T-cell (primary cell): Measurements from ENCODE around the gene PDIK1L. TPM values are rescaled to one million over a fixed set of nuclear protein-coding genes. Genes with fewer than 3 reads are reported as not detected.

Experiments used
- ATAC-seq, 4 experiments: fragments of 200-7000 bp in 3 of 4; fragments of 150-1000 bp in 1 of 4; cut with Tn5 transposase; replicated peaks in 1 of 4; 1 replicate in 3 of 4; 2 replicates in 1 of 4; pipeline ENCODE4 v1.10.0; 2021; ENCODE audit warnings: moderate library complexity in 3 of 4, mild to moderate bottlenecking in 2 of 4, moderate number of reproducible peaks in 1 of 4
- CTCF ChIA-PET, 2 donors: fragments of 300-600 bp; sonication (Branson Sonifier 250); formaldehyde crosslinking; loops; one replicate each; lab custom pipeline; 2022; ENCODE audit warnings: antibody characterized with exemption in 2 of 2; lab: Charles Lee
- POLR2A ChIA-PET, 2 donors: fragments of 300-600 bp; sonication (Branson Sonifier 250); formaldehyde crosslinking; loops; one replicate each; lab custom pipeline; 2022; ENCODE audit warnings: antibody characterized with exemption in 2 of 2; lab: Charles Lee
- DNase-seq, 35 experiments: peaks; one replicate each; pipeline versions ENCODE4 v3.0.0 to v3.0.0-alpha.2; 2013 to 2023
- H3K27ac ChIP-seq: one replicate; pipeline ENCODE4 v1.5.1; 2013; ENCODE audit warnings: low read length
- H3K27me3 ChIP-seq, 2 experiments: replicated peaks in 1 of 2; 1 replicate in 1 of 2; 2 replicates in 1 of 2; pipeline versions ENCODE4 v1.6.1 to v1.7.0; 2013; ENCODE audit warnings: low read length in 1 of 2, mixed read lengths in 1 of 2; ENCODE audit not compliant: control insufficient read depth in 2 of 2, insufficient read depth in 2 of 2; ENCODE audit errors: extremely low read depth in 1 of 2
- H3K36me3 ChIP-seq, 2 donors: 1 replicate in 1 of 2; 2 replicates in 1 of 2; pipeline versions ENCODE4 v1.6.1 to v1.7.0; 2013; ENCODE audit warnings: low read length in 1 of 2; ENCODE audit not compliant: control insufficient read depth in 2 of 2, insufficient read depth in 1 of 2; ENCODE audit errors: extremely low read depth in 1 of 2
- H3K4me1 ChIP-seq, 2 experiments: 1 replicate in 1 of 2; 2 replicates in 1 of 2; pipeline versions ENCODE4 v1.6.1 to v1.7.0; 2013; ENCODE audit warnings: low read length in 2 of 2, mixed read lengths in 1 of 2; ENCODE audit not compliant: insufficient read depth in 2 of 2, control insufficient read depth in 1 of 2; ENCODE audit errors: extremely low read depth in 1 of 2
- H3K4me3 ChIP-seq, 2 donors: 1 replicate in 1 of 2; 2 replicates in 1 of 2; pipeline versions ENCODE4 v1.5.1 to v1.7.0; 2013; ENCODE audit warnings: mild to moderate bottlenecking in 2 of 2, low read length in 1 of 2, moderate library complexity in 1 of 2; ENCODE audit not compliant: control insufficient read depth in 1 of 2; ENCODE audit errors: extremely low read depth in 1 of 2
- H3K9me3 ChIP-seq: 2 replicates; pipeline ENCODE4 v1.7.0; 2013
- H3K27ac Mint-ChIP-seq, 2 donors: one replicate each; pipeline ENCODE4 v1.8.0; 2020 to 2021; ENCODE audit warnings: mild to moderate bottlenecking in 2 of 2, mixed read lengths in 2 of 2
- H3K27me3 Mint-ChIP-seq, 2 donors: one replicate each; pipeline ENCODE4 v1.8.0; 2021 to 2022; ENCODE audit warnings: mixed read lengths in 2 of 2
- H3K36me3 Mint-ChIP-seq: one replicate; pipeline ENCODE4 v1.8.0; 2021; ENCODE audit warnings: mixed read lengths
- H3K4me1 Mint-ChIP-seq, 3 donors: one replicate each; pipeline ENCODE4 v1.8.0; 2020 to 2022; ENCODE audit warnings: mixed read lengths in 3 of 3, mild to moderate bottlenecking in 1 of 3
- H3K4me3 Mint-ChIP-seq, 3 donors: one replicate each; pipeline ENCODE4 v1.8.0; 2020 to 2022; ENCODE audit warnings: mild to moderate bottlenecking in 3 of 3, mixed read lengths in 3 of 3, moderate library complexity in 3 of 3
- H3K9me3 Mint-ChIP-seq, 3 donors: one replicate each; pipeline ENCODE4 v1.8.0; 2020 to 2022; ENCODE audit warnings: mixed read lengths in 3 of 3
- WGBS: methylation state at CpG from one replicate; pipeline ENCODE4 v1.1.5; 2013; ENCODE audit warnings: missing lambda C conversion rate; ENCODE audit not compliant: insufficient coverage; 5-methylcytosine and 5-hydroxymethylcytosine counted together
- total RNA-seq, 35 experiments: library from RNA in 6 of 35; stranded (reverse) in 6 of 35; fragments of 120-200 nt in 1 of 35; gene quantifications; one replicate each; pipeline versions ENCODE4 v1.2.1 to v1.2.4 and lab custom pipeline; 2013 to 2026

Gene PDIK1L
- total RNA-seq, 5 donors from 2014 or later (not counting 1 experiment from before 2014, with no cell fraction given): 8.8 to 23.6 (median 19.1) TPM

GRCh38 chr1:26170472-26170821 is 58.8 kb downstream of the PDIK1L start:
- H3K27ac Mint-ChIP-seq: peak overlapping the region in 1 of 2 donors; percentile 66
- Histone ChIP-seq H3K36me3 (no peaks in the 10 kb centered on the region), H3K4me1 (peaks cover 0 to 25% of the 10 kb centered on the region in 2 experiments), H3K27ac (peak overlapping the region; percentile 77), H3K9me3 (no peaks in the 10 kb centered on the region), H3K27me3 (peaks cover 0 to 6% of the 10 kb centered on the region in 2 experiments), H3K4me3 (peak overlapping the region; percentile 77 to 93)
- ATAC-seq: no peak
- H3K27me3 Mint-ChIP-seq: no peaks in the 10 kb centered on the region
- ChIA-PET CTCF (interaction anchor here (0.6 to 2.2 kb wide), 13 partner anchors 13 to 734 kb away, joined by 3 to 23 read pairs (median 4); partner anchors contain the start of gene CEP85 (in 2 of the 2)), POLR2A (interaction anchor here in 1 of 2 donors (1.1 kb wide), 1 partner anchor 14 kb away, joined by 3 read pairs; no protein-coding TSS in a partner anchor)
- 83% methylated on average over 8 of the region's 9 CpGs for WGBS
- peak overlapping the region; percentile 81 to 85 (median 82) for H3K4me3 Mint-ChIP-seq
- DNase-seq: no peak
- no peaks in the 10 kb centered on the region for H3K36me3 Mint-ChIP-seq
- no peaks in the 10 kb centered on the region for H3K9me3 Mint-ChIP-seq
- peaks cover 11 to 21% (median 16%) of the 10 kb centered on the region in 3 donors for H3K4me1 Mint-ChIP-seq

- Histone ChIP-seq H3K36me3 (no peaks in the 10 kb centered on the region), H3K4me3 (peak within 1 kb of the TSS; percentile 77 to 93), H3K27me3 (peaks cover 0 to 6% of the 10 kb centered on the region in 2 experiments), H3K27ac (no peak within 1 kb of the TSS), H3K9me3 (no peaks in the 10 kb centered on the region), H3K4me1 (peaks cover 0 to 25% of the 10 kb centered on the region in 2 experiments)
- H3K4me1 Mint-ChIP-seq: peaks cover 11 to 19% (median 16%) of the 10 kb centered on the region in 3 donors
- DNase-seq (no peak), ATAC-seq (no peak)
- WGBS: 95% methylated on average over 25 of the region's 34 CpGs
- ChIA-PET POLR2A (interaction anchor here in 1 of 2 donors (0.6 kb wide), 1 partner anchor 1983 kb away, joined by 3 read pairs; no protein-coding TSS in a partner anchor), CTCF (interaction anchor here (0.6 to 2.2 kb wide), 3 partner anchors 61 to 98 kb away, joined by 3 to 23 read pairs (median 3); partner anchors contain the start of gene CEP85 (in 1 of the 2))
- no peaks in the 10 kb centered on the region for H3K9me3 Mint-ChIP-seq
- H3K36me3 Mint-ChIP-seq: no peaks in the 10 kb centered on the region
- no peak within 1 kb of the TSS for H3K27ac Mint-ChIP-seq
- peak within 1 kb of the TSS; percentile 29 to 85 (median 81) for H3K4me3 Mint-ChIP-seq
- no peaks in the 10 kb centered on the region for H3K27me3 Mint-ChIP-seq
Measured at GRCh38 chr1:26171084-26172072, 59.8 kb downstream of the PDIK1L start, which contains the start of gene ZNF593OS. Gene ZNF593OS, minus strand, starts transcription at chr1:26171832. Its CDS starts 171 bp downstream, at chr1:26171661.

Other genes starting within 250 kb of the PDIK1L start
- 1 to 10 TPM; 1.9 to 3.8 (median 3.0) TPM for gene PAQR7, start 236.1 kb upstream of the PDIK1L start, total RNA-seq
- gene STMN1, start 205.4 kb upstream of the PDIK1L start, total RNA-seq: 10 to 100 TPM; 28.4 to 54.2 (median 45.2) TPM
- gene PAFAH2, start 113.8 kb upstream of the PDIK1L start, total RNA-seq: 10 to 100 TPM; 10.2 to 30.2 (median 17.3) TPM
- under 1 TPM in 4 of 5 donors, not detected in 1; 0.08 to 0.19 (median 0.12) TPM for gene EXTL1, start 90.0 kb upstream of the PDIK1L start, total RNA-seq
- under 1 TPM in 3 of 5 donors, not detected in 2; 0.13 to 0.38 (median 0.19) TPM for gene SLC30A2, start 65.7 kb upstream of the PDIK1L start, total RNA-seq
- not detected for gene TRIM63, start 44.2 kb upstream of the PDIK1L start, total RNA-seq
- under 1 TPM in 1 of 5 donors, not detected in 4; 0.09 TPM for gene FAM110D, start 47.3 kb downstream of the PDIK1L start, total RNA-seq
- not detected for gene C1orf232, start 57.1 kb downstream of the PDIK1L start, total RNA-seq
- 10 to 100 TPM in 3 of 5 donors, 1 to 10 TPM in 2; 8.5 to 17.7 (median 17.1) TPM for gene ZNF593, start 58.1 kb downstream of the PDIK1L start, total RNA-seq
- gene ZNF593OS, start 60.0 kb downstream of the PDIK1L start, total RNA-seq: not detected
- 1 to 10 TPM; 2.9 to 6.8 (median 3.6) TPM for gene CNKSR1, start 65.7 kb downstream of the PDIK1L start, total RNA-seq
- not detected for gene CATSPER4, start 78.8 kb downstream of the PDIK1L start, total RNA-seq
- 10 to 100 TPM; 14.2 to 28.5 (median 20.7) TPM for gene CEP85, start 122.4 kb downstream of the PDIK1L start, total RNA-seq
- 100 to 1,000 TPM; 218 to 457 (median 370) TPM for gene SH3BGRL3, start 168.3 kb downstream of the PDIK1L start, total RNA-seq
- gene UBXN11, start 194.8 kb downstream of the PDIK1L start, total RNA-seq: 100 to 1,000 TPM in 3 of 5 donors, 10 to 100 TPM in 2; 39.5 to 112 (median 104) TPM
- gene CD52, start 206.1 kb downstream of the PDIK1L start, total RNA-seq: 1,000 to 10,000 TPM in 4 of 5 donors, 100 to 1,000 TPM in 1; 994 to 1,121 (median 1,054) TPM
- gene CRYBG2, start 242.3 kb downstream of the PDIK1L start, total RNA-seq: 1 to 10 TPM; 3.0 to 7.3 (median 5.1) TPM